Measurements from ENCODE around the gene STIP1.

STIP1 gene

GRCh38 chr11:64148226-64148916, 37.6 kb upstream of the STIP1 start:
- peak overlapping the region; percentile 35; the same call in 1 of the 2 replicates for H3K27ac ChIP-seq
- peaks cover 99% of the 10 kb centered on the region for H4K20me1 ChIP-seq
- H3K4me3 ChIP-seq, result no peak overlapping the region
- peaks cover 48% of the 10 kb centered on the region for H3K36me3 ChIP-seq
- H3K27me3 ChIP-seq, result no peaks in the 10 kb centered on the region
- H3K9me3 ChIP-seq, result no peaks in the 10 kb centered on the region
- peak overlapping the region; percentile 37 for H3K4me2 ChIP-seq
- H3K4me1 ChIP-seq, result peaks cover 51% of the 10 kb centered on the region
- H3K9ac ChIP-seq, result no peak overlapping the region
- no peak for TF ChIP-seq Cebpa-rat (IDR thresholded peaks at IDR 0.05)

GRCh38 chr11:64148917-64149617, 36.9 kb upstream of the STIP1 start:
- TF ChIP-seq Cebpa-rat (IDR thresholded peaks at IDR 0.05), result no peak
- peaks cover 51% of the 10 kb centered on the region for H3K4me1 ChIP-seq
- no peaks in the 10 kb centered on the region for H3K27me3 ChIP-seq
- H3K4me2 ChIP-seq, result no peak overlapping the region
- H3K9me3 ChIP-seq, result no peaks in the 10 kb centered on the region
- no peak overlapping the region for H3K27ac ChIP-seq
- peaks cover 99% of the 10 kb centered on the region for H4K20me1 ChIP-seq
- peaks cover 47% of the 10 kb centered on the region for H3K36me3 ChIP-seq
- H3K4me3 ChIP-seq, result no peak overlapping the region
- H3K9ac ChIP-seq, result no peak overlapping the region

- peaks cover 40% of the 10 kb centered on the region for H3K36me3 ChIP-seq
- no peak overlapping the region for H3K4me2 ChIP-seq
- H4K20me1 ChIP-seq, result peaks cover 99% of the 10 kb centered on the region
- no peak overlapping the region for H3K9ac ChIP-seq
- TF ChIP-seq Cebpa-rat (IDR thresholded peaks at IDR 0.05), result no peak
- no peaks in the 10 kb centered on the region for H3K27me3 ChIP-seq
- H3K9me3 ChIP-seq, result no peaks in the 10 kb centered on the region
- no peak overlapping the region for H3K27ac ChIP-seq
- no peak overlapping the region for H3K4me3 ChIP-seq
- H3K4me1 ChIP-seq, result peaks cover 48% of the 10 kb centered on the region
Measured at GRCh38 chr11:64150051-64150450, 35.9 kb upstream of the STIP1 start.

DNA sequence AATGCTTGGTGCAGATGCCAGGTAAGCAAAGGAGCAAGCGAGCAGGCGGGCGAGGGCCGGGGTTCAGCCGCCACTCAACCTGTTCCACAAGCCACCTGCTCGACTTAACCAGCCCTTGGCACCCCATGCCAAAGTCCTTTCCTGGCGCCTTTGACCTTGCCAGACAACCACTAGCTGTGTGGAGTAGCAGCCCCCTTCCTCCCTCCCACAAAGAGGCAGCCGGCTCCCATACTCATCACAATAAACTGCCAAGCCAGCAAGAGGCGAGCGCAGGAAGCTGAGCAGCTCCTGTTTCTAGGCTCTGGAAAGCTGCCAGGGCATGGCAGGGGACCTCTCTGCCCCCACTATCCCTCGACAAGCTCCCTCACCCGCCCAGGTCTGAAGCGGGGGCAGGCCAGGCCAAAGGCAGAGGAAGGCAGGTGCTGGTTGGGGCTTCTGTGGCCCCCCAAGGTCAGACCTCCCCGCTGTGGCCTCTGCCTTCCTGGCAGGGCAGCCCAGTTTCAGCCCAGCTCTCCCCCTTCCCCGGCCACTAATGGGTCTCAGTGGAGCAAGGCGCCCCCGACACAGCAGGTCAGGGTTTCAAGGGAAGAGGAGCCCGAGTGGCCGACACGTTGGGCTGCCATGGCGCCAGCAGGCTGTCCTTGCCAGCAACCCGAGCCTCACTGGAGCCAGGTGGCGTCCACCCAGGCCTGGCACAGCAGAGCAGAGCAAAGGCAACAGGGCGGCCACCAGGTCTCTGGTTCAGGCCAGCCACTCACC, 35.3 kb upstream of the STIP1 start:
- Histone ChIP-seq H3K4me3 (no peak overlapping the region), H3K9me3 (no peaks in the 10 kb centered on the region), H3K9ac (no peak overlapping the region), H4K20me1 (peaks cover 99% of the 10 kb centered on the region), H3K4me2 (no peak overlapping the region), H3K36me3 (peaks cover 45% of the 10 kb centered on the region), H3K4me1 (peaks cover 42% of the 10 kb centered on the region), H3K27ac (0 out of 2 replicates have a peak overlapping the region, but pooled peaks have one; percentile 2), H3K27me3 (no peaks in the 10 kb centered on the region)
- TF ChIP-seq Cebpa-rat (IDR thresholded peaks at IDR 0.05), result no peak

DNA sequence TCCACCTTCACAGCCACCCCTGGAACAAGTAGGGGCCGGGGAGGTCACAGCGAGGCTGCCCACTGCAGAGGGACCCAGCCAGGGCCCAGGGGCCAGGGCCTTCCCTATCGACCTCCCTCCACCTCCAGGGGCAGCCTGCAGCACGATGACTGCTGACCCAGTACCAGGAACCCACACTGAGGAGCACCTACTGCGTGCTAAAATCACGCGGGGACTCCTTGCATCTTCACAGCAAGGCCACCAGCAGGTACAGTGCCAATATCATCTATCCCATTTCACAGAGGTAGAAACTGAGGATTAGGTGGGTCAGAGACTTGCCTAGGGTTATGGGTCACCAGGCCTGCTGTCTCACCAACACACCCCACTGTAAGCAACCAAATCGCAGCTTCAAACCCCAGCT, 34.6 kb upstream of the STIP1 start:
- TF ChIP-seq Cebpa-rat (IDR thresholded peaks at IDR 0.05), result no peak
- Histone ChIP-seq H3K4me1 (peaks cover 35% of the 10 kb centered on the region), H3K9me3 (no peaks in the 10 kb centered on the region), H4K20me1 (peaks cover 96% of the 10 kb centered on the region), H3K4me2 (no peak overlapping the region), H3K27me3 (no peaks in the 10 kb centered on the region), H3K27ac (no peak overlapping the region), H3K36me3 (peaks cover 47% of the 10 kb centered on the region), H3K9ac (no peak overlapping the region), H3K4me3 (no peak overlapping the region)

GRCh38 chr11:64152841-64153691, 32.9 kb upstream of the STIP1 start:
- H3K9ac ChIP-seq, result no peak overlapping the region
- no peaks in the 10 kb centered on the region for H3K9me3 ChIP-seq
- H3K4me1 ChIP-seq, result peaks cover 24% of the 10 kb centered on the region
- H3K4me2 ChIP-seq, result peak overlapping the region; percentile 49
- H3K4me3 ChIP-seq, result no peak overlapping the region
- peaks cover 54% of the 10 kb centered on the region for H3K36me3 ChIP-seq
- no peak overlapping the region for H3K27ac ChIP-seq
- H4K20me1 ChIP-seq, result peaks cover 96% of the 10 kb centered on the region
- no peaks in the 10 kb centered on the region for H3K27me3 ChIP-seq
- no peak for TF ChIP-seq Cebpa-rat (IDR thresholded peaks at IDR 0.05)

GRCh38 chr11:64153812-64154211, 32.2 kb upstream of the STIP1 start:
- H3K4me3 ChIP-seq, result no peak overlapping the region
- H3K27ac ChIP-seq, result no peak overlapping the region
- H4K20me1 ChIP-seq, result peaks cover 96% of the 10 kb centered on the region
- H3K36me3 ChIP-seq, result peaks cover 60% of the 10 kb centered on the region
- no peak overlapping the region for H3K4me2 ChIP-seq
- H3K9me3 ChIP-seq, result no peaks in the 10 kb centered on the region
- no peak for TF ChIP-seq Cebpa-rat (IDR thresholded peaks at IDR 0.05)
- H3K4me1 ChIP-seq, result peaks cover 17% of the 10 kb centered on the region
- no peaks in the 10 kb centered on the region for H3K27me3 ChIP-seq
- H3K9ac ChIP-seq, result no peak overlapping the region

GRCh38 chr11:64156235-64157011, 29.5 kb upstream of the STIP1 start:
- Histone ChIP-seq H3K27ac (no peak overlapping the region), H3K4me2 (no peak overlapping the region), H3K27me3 (no peaks in the 10 kb centered on the region), H3K4me3 (no peak overlapping the region), H3K36me3 (peaks cover 42% of the 10 kb centered on the region), H3K4me1 (peaks cover 17% of the 10 kb centered on the region), H3K9me3 (no peaks in the 10 kb centered on the region), H4K20me1 (peaks cover 89% of the 10 kb centered on the region), H3K9ac (no peak overlapping the region)
- no peak for TF ChIP-seq Cebpa-rat (IDR thresholded peaks at IDR 0.05)
